Measurements from ENCODE around the gene FCRL1. TPM values are rescaled to one million over a fixed set of nuclear protein-coding genes. Genes with fewer than 3 reads are reported as not detected.
A peak's percentile ranks its signal among the peaks of the same experiment; 100 is the strongest.

FCRL1 gene
- total and polyA plus RNA-seq, 10 donors, result 54.5 to 158 (median 89.7) TPM

GRCh38 chr1:157829210-157829609 lies 9.3 kb upstream of the FCRL1 start:
- no peaks in the 10 kb centered on the region for H3K36me3 ChIP-seq
- TF ChIP-seq POLR2A (IDR thresholded peaks at IDR 0.05) (no peak), POLR2AphosphoS5 (IDR thresholded peaks at IDR 0.05) (no peak), CTCF (IDR thresholded peaks at IDR 0.05 in 8 of 11, conservative IDR thresholded peaks at IDR 0.05 in 3 of 11) (no peak)
- H3K4me1 ChIP-seq, result peaks cover 0 to 16% (median 10%) of the 10 kb centered on the region in 6 donors
- no peaks in the 10 kb centered on the region for H3K9me3 ChIP-seq
- H3K4me3 ChIP-seq, result no peak overlapping the region
- no peak for DNase-seq
- intact Hi-C loops (cut with DNase I; ENCODE audit: low total_unique reads), result no loop called here
- H3K27me3 ChIP-seq (replicated peaks in 1 of 7), result no peaks in the 10 kb centered on the region
- H3K27ac ChIP-seq, result no peak overlapping the region

DNA sequence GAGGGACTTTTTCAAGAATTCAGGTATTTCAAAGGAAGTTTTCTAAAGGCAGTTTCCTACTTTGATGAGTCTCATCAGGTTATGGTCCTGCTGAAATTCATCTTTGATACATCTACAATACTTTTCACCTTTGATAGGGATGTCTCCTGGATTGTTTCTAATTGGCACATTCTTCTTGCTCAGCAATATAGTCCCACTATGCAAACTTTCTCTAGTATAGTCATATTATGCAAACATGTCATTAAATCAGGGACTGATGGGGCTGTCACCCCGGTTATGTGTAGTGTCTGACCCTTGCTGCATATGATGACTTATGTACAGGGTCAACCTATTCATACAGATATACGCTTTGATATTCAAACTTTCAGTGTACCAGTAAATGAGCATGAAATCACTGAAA lies 379 bp upstream of the FCRL1 start:
- Histone ChIP-seq H3K27ac (peak overlapping the region in 7 of 8 donors; percentile 51 to 85 (median 81)), H3K4me1 (peaks cover 0 to 26% (median 6%) of the 10 kb centered on the region in 6 donors), H3K36me3 (no peaks in the 10 kb centered on the region), H3K4me3 (peak overlapping the region in 2 of 8 donors; percentile 20 to 64), H3K27me3 (replicated peaks in 1 of 7) (no peaks in the 10 kb centered on the region), H3K9me3 (peaks cover 0 to under 1% (median 0%) of the 10 kb centered on the region in 8 donors)
- WGBS, 5 donors, result 68 to 83% (median 75%) methylated on average over 2 of the region's 2 CpGs
- intact Hi-C loops (cut with DNase I; ENCODE audit: low total_unique reads), result no loop called here
- DNase-seq, result no peak
- TF ChIP-seq POLR2AphosphoS5 (IDR thresholded peaks at IDR 0.05), result no peak
- no peak for TF ChIP-seq CTCF (IDR thresholded peaks at IDR 0.05 in 8 of 11, conservative IDR thresholded peaks at IDR 0.05 in 3 of 11)

DNA sequence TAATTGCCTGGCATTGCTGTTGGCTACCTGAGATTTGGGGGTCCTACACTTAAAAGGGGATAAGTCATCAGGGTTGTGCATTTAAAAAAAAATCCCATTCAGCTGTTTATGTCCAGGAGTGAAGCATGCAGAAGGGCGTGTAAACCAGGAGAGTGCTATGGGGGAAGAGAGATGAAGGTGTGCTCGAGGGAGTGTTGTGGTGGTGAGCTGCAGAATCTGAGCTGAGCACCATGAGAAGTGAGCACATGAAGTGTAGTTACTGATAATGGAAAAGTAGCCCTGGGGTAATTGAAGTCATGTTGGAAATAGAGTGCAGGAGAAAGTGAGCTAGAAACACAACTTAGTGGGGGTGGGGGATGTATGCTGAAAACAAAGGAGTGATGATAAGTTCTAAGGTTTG lies 705 bp downstream of the FCRL1 start:
- intact Hi-C loops (cut with DNase I; ENCODE audit: low total_unique reads), result no loop called here

GRCh38 chr1:157813269-157813668 lies 6.7 kb downstream of the FCRL1 start:
- peaks cover 0 to 55% (median 16%) of the 10 kb centered on the region in 6 donors for H3K4me1 ChIP-seq
- H3K36me3 ChIP-seq, result peaks cover 0 to 4% (median 0%) of the 10 kb centered on the region in 6 donors
- no peaks in the 10 kb centered on the region for H3K27me3 ChIP-seq (replicated peaks in 1 of 7)
- intact Hi-C loops (cut with DNase I; ENCODE audit: low total_unique reads), result no loop called here
- no peak overlapping the region for H3K4me3 ChIP-seq
- peaks cover 0 to 38% (median 28%) of the 10 kb centered on the region in 8 donors for H3K9me3 ChIP-seq
- DNase-seq, result no peak
- no peak overlapping the region for H3K27ac ChIP-seq
- WGBS, 5 donors, result 82 to 94% (median 88%) methylated on average over 1 of the region's 1 CpG
- TF ChIP-seq POLR2A (IDR thresholded peaks at IDR 0.05), result no peak
- TF ChIP-seq POLR2AphosphoS5 (IDR thresholded peaks at IDR 0.05), result no peak
- TF ChIP-seq CTCF (IDR thresholded peaks at IDR 0.05 in 8 of 11, conservative IDR thresholded peaks at IDR 0.05 in 3 of 11), result no peak

More for the DNA sequence above, 705 bp downstream of the FCRL1 start:
- Histone ChIP-seq H3K27me3 (replicated peaks in 1 of 7) (no peaks in the 10 kb centered on the region), H3K27ac (peak overlapping the region in 7 of 8 donors; percentile 51 to 85 (median 81)), H3K4me3 (peak overlapping the region; percentile 10 to 64 (median 35)), H3K9me3 (peaks cover 0 to 12% (median 6%) of the 10 kb centered on the region in 8 donors), H3K36me3 (no peaks in the 10 kb centered on the region), H3K4me1 (peaks cover 0 to 26% (median 6%) of the 10 kb centered on the region in 6 donors)
- WGBS, 5 donors, result 56 to 70% (median 59%) methylated on average over 2 of the region's 2 CpGs
- TF ChIP-seq POLR2AphosphoS5 (IDR thresholded peaks at IDR 0.05), result no peak
- TF ChIP-seq CTCF (IDR thresholded peaks at IDR 0.05 in 8 of 11, conservative IDR thresholded peaks at IDR 0.05 in 3 of 11), result no peak
- TF ChIP-seq POLR2A (IDR thresholded peaks at IDR 0.05), result no peak
- DNase-seq, result no peak

Data from spleen (tissue), 11 donors.